ENCODE data around the gene FGD3.

FGD3 gene

GRCh38 chr9:93037476-93037971 lies 90.2 kb downstream of the FGD3 start:
- Histone ChIP-seq H3K9ac (ENCODE audit: low read length) (no peak overlapping the region), H3K27ac (ENCODE audit: low read depth, low read length) (no peak overlapping the region), H3K56ac (ENCODE audit: low read length) (no peak overlapping the region), H3K4ac (ENCODE audit: low read depth, low read length) (no peak overlapping the region), H2BK5ac (ENCODE audit: low read length) (no peak overlapping the region), H3K4me3 (ENCODE audit: low read length) (no peak overlapping the region), H3K36me3 (ENCODE audit: control insufficient read depth, insufficient read depth, low read length) (no peaks in the 10 kb centered on the region), H3K18ac (ENCODE audit: low read length) (no peak overlapping the region), H3K27me3 (ENCODE audit: insufficient read depth, low read length, poor library complexity) (no peaks in the 10 kb centered on the region), H2BK120ac (ENCODE audit: low read depth, low read length) (no peak overlapping the region), H3K4me1 (ENCODE audit: control insufficient read depth, low read depth, low read length) (no peaks in the 10 kb centered on the region), H2BK15ac (replicated peaks; ENCODE audit: low read depth) (no peak overlapping the region), H2AK5ac (ENCODE audit: low read length) (no peak overlapping the region), H3K4me2 (ENCODE audit: low read length) (no peak overlapping the region), H4K8ac (ENCODE audit: low read depth, low read length) (no peak overlapping the region), H3K23ac (ENCODE audit: low read length) (peak overlapping the region; percentile 2), H4K5ac (ENCODE audit: low read length) (no peak overlapping the region), H3K79me2 (ENCODE audit: control insufficient read depth, insufficient read depth, low read length) (no peaks in the 10 kb centered on the region), H3K79me1 (ENCODE audit: low read length) (no peaks in the 10 kb centered on the region)
- no CpG with 5 or more reads among the region's 13 CpGs for WGBS (ENCODE audit: extremely low coverage, insufficient coverage, low lambda C conversion rate)
- no peak for DNase-seq

- H3K36me3 ChIP-seq (ENCODE audit: control insufficient read depth, insufficient read depth, low read length), result no peaks in the 10 kb centered on the region
- H3K4me1 ChIP-seq (ENCODE audit: control insufficient read depth, low read depth, low read length), result no peaks in the 10 kb centered on the region
- H3K56ac ChIP-seq (ENCODE audit: low read length), result no peak overlapping the region
- no peaks in the 10 kb centered on the region for H3K79me2 ChIP-seq (ENCODE audit: control insufficient read depth, insufficient read depth, low read length)
- H3K79me1 ChIP-seq (ENCODE audit: low read length), result no peaks in the 10 kb centered on the region
- no peak overlapping the region for H3K4me3 ChIP-seq (ENCODE audit: low read length)
- no peak overlapping the region for H2BK120ac ChIP-seq (ENCODE audit: low read depth, low read length)
- H3K27me3 ChIP-seq (ENCODE audit: insufficient read depth, low read length, poor library complexity), result no peaks in the 10 kb centered on the region
- H2BK15ac ChIP-seq (replicated peaks; ENCODE audit: low read depth), result no peak overlapping the region
- H2BK5ac ChIP-seq (ENCODE audit: low read length), result no peak overlapping the region
- H2AK5ac ChIP-seq (ENCODE audit: low read length), result no peak overlapping the region
- H3K4me2 ChIP-seq (ENCODE audit: low read length), result no peak overlapping the region
- H3K27ac ChIP-seq (ENCODE audit: low read depth, low read length), result no peak overlapping the region
- no peak for DNase-seq
- H4K8ac ChIP-seq (ENCODE audit: low read depth, low read length), result no peak overlapping the region
- no peak overlapping the region for H4K5ac ChIP-seq (ENCODE audit: low read length)
- H3K18ac ChIP-seq (ENCODE audit: low read length), result no peak overlapping the region
- H3K9ac ChIP-seq (ENCODE audit: low read length), result no peak overlapping the region
- WGBS (ENCODE audit: extremely low coverage, insufficient coverage, low lambda C conversion rate), result no CpG with 5 or more reads among the region's 6 CpGs
- H3K23ac ChIP-seq (ENCODE audit: low read length), result no peak overlapping the region
- no peak overlapping the region for H3K4ac ChIP-seq (ENCODE audit: low read depth, low read length)
Measured at GRCh38 chr9:93038918-93039317, 91.6 kb downstream of the FGD3 start.

GRCh38 chr9:93039456-93039855 lies 92.1 kb downstream of the FGD3 start:
- Histone ChIP-seq H3K27ac (ENCODE audit: low read depth, low read length) (no peak overlapping the region), H2BK120ac (ENCODE audit: low read depth, low read length) (no peak overlapping the region), H2AK5ac (ENCODE audit: low read length) (no peak overlapping the region), H2BK5ac (ENCODE audit: low read length) (no peak overlapping the region), H3K4ac (ENCODE audit: low read depth, low read length) (no peak overlapping the region), H3K4me1 (ENCODE audit: control insufficient read depth, low read depth, low read length) (no peaks in the 10 kb centered on the region), H3K79me1 (ENCODE audit: low read length) (no peaks in the 10 kb centered on the region), H3K4me3 (ENCODE audit: low read length) (no peak overlapping the region), H2BK15ac (replicated peaks; ENCODE audit: low read depth) (no peak overlapping the region), H3K27me3 (ENCODE audit: insufficient read depth, low read length, poor library complexity) (no peaks in the 10 kb centered on the region), H3K56ac (ENCODE audit: low read length) (no peak overlapping the region), H4K5ac (ENCODE audit: low read length) (no peak overlapping the region), H3K4me2 (ENCODE audit: low read length) (no peak overlapping the region), H3K36me3 (ENCODE audit: control insufficient read depth, insufficient read depth, low read length) (no peaks in the 10 kb centered on the region), H3K23ac (ENCODE audit: low read length) (no peak overlapping the region), H3K79me2 (ENCODE audit: control insufficient read depth, insufficient read depth, low read length) (no peaks in the 10 kb centered on the region), H3K9ac (ENCODE audit: low read length) (no peak overlapping the region), H4K8ac (ENCODE audit: low read depth, low read length) (no peak overlapping the region), H3K18ac (ENCODE audit: low read length) (no peak overlapping the region)
- WGBS (ENCODE audit: extremely low coverage, insufficient coverage, low lambda C conversion rate), result no CpG with 5 or more reads among the region's 6 CpGs
- DNase-seq, result no peak

GRCh38 chr9:93039976-93040375 lies 92.7 kb downstream of the FGD3 start:
- no peaks in the 10 kb centered on the region for H3K79me1 ChIP-seq (ENCODE audit: low read length)
- H3K56ac ChIP-seq (ENCODE audit: low read length), result no peak overlapping the region
- no peak overlapping the region for H2BK15ac ChIP-seq (replicated peaks; ENCODE audit: low read depth)
- H3K4me3 ChIP-seq (ENCODE audit: low read length), result no peak overlapping the region
- no peaks in the 10 kb centered on the region for H3K4me1 ChIP-seq (ENCODE audit: control insufficient read depth, low read depth, low read length)
- no peak overlapping the region for H3K9ac ChIP-seq (ENCODE audit: low read length)
- H3K27me3 ChIP-seq (ENCODE audit: insufficient read depth, low read length, poor library complexity), result no peaks in the 10 kb centered on the region
- no peak overlapping the region for H2AK5ac ChIP-seq (ENCODE audit: low read length)
- no CpG with 5 or more reads among the region's 10 CpGs for WGBS (ENCODE audit: extremely low coverage, insufficient coverage, low lambda C conversion rate)
- H3K27ac ChIP-seq (ENCODE audit: low read depth, low read length), result no peak overlapping the region
- no peak for DNase-seq
- no peak overlapping the region for H3K4me2 ChIP-seq (ENCODE audit: low read length)
- no peaks in the 10 kb centered on the region for H3K79me2 ChIP-seq (ENCODE audit: control insufficient read depth, insufficient read depth, low read length)
- H4K8ac ChIP-seq (ENCODE audit: low read depth, low read length), result no peak overlapping the region
- H3K36me3 ChIP-seq (ENCODE audit: control insufficient read depth, insufficient read depth, low read length), result no peaks in the 10 kb centered on the region
- no peak overlapping the region for H3K23ac ChIP-seq (ENCODE audit: low read length)
- no peak overlapping the region for H3K18ac ChIP-seq (ENCODE audit: low read length)
- no peak overlapping the region for H2BK120ac ChIP-seq (ENCODE audit: low read depth, low read length)
- no peak overlapping the region for H4K5ac ChIP-seq (ENCODE audit: low read length)
- no peak overlapping the region for H2BK5ac ChIP-seq (ENCODE audit: low read length)
- H3K4ac ChIP-seq (ENCODE audit: low read depth, low read length), result no peak overlapping the region

- H3K4me1 ChIP-seq (ENCODE audit: control insufficient read depth, low read depth, low read length), result no peaks in the 10 kb centered on the region
- H3K79me1 ChIP-seq (ENCODE audit: low read length), result no peaks in the 10 kb centered on the region
- H3K56ac ChIP-seq (ENCODE audit: low read length), result no peak overlapping the region
- H3K79me2 ChIP-seq (ENCODE audit: control insufficient read depth, insufficient read depth, low read length), result no peaks in the 10 kb centered on the region
- WGBS (ENCODE audit: extremely low coverage, insufficient coverage, low lambda C conversion rate), result no CpG with 5 or more reads among the region's 7 CpGs
- H3K4me2 ChIP-seq (ENCODE audit: low read length), result no peak overlapping the region
- no peaks in the 10 kb centered on the region for H3K27me3 ChIP-seq (ENCODE audit: insufficient read depth, low read length, poor library complexity)
- H2BK5ac ChIP-seq (ENCODE audit: low read length), result no peak overlapping the region
- no peaks in the 10 kb centered on the region for H3K36me3 ChIP-seq (ENCODE audit: control insufficient read depth, insufficient read depth, low read length)
- no peak overlapping the region for H2BK120ac ChIP-seq (ENCODE audit: low read depth, low read length)
- no peak overlapping the region for H3K27ac ChIP-seq (ENCODE audit: low read depth, low read length)
- DNase-seq, result no peak
- no peak overlapping the region for H3K9ac ChIP-seq (ENCODE audit: low read length)
- no peak overlapping the region for H4K8ac ChIP-seq (ENCODE audit: low read depth, low read length)
- no peak overlapping the region for H2BK15ac ChIP-seq (replicated peaks; ENCODE audit: low read depth)
- no peak overlapping the region for H2AK5ac ChIP-seq (ENCODE audit: low read length)
- H3K18ac ChIP-seq (ENCODE audit: low read length), result no peak overlapping the region
- H3K4me3 ChIP-seq (ENCODE audit: low read length), result no peak overlapping the region
- no peak overlapping the region for H3K23ac ChIP-seq (ENCODE audit: low read length)
- no peak overlapping the region for H4K5ac ChIP-seq (ENCODE audit: low read length)
- no peak overlapping the region for H3K4ac ChIP-seq (ENCODE audit: low read depth, low read length)
Measured at GRCh38 chr9:93040409-93040808, 93.1 kb downstream of the FGD3 start.

GRCh38 chr9:93041108-93041802 lies 93.9 kb downstream of the FGD3 start:
- Histone ChIP-seq H2BK5ac (ENCODE audit: low read length) (no peak overlapping the region), H3K27me3 (ENCODE audit: insufficient read depth, low read length, poor library complexity) (no peaks in the 10 kb centered on the region), H3K56ac (ENCODE audit: low read length) (no peak overlapping the region), H2AK5ac (ENCODE audit: low read length) (no peak overlapping the region), H3K79me2 (ENCODE audit: control insufficient read depth, insufficient read depth, low read length) (no peaks in the 10 kb centered on the region), H4K5ac (ENCODE audit: low read length) (no peak overlapping the region), H3K9ac (ENCODE audit: low read length) (no peak overlapping the region), H3K27ac (ENCODE audit: low read depth, low read length) (no peak overlapping the region), H3K4ac (ENCODE audit: low read depth, low read length) (no peak overlapping the region), H3K79me1 (ENCODE audit: low read length) (no peaks in the 10 kb centered on the region), H3K18ac (ENCODE audit: low read length) (no peak overlapping the region), H3K4me1 (ENCODE audit: control insufficient read depth, low read depth, low read length) (no peaks in the 10 kb centered on the region), H3K4me3 (ENCODE audit: low read length) (no peak overlapping the region), H3K4me2 (ENCODE audit: low read length) (no peak overlapping the region), H2BK15ac (replicated peaks; ENCODE audit: low read depth) (no peak overlapping the region), H2BK120ac (ENCODE audit: low read depth, low read length) (no peak overlapping the region), H4K8ac (ENCODE audit: low read depth, low read length) (no peak overlapping the region), H3K36me3 (ENCODE audit: control insufficient read depth, insufficient read depth, low read length) (no peaks in the 10 kb centered on the region), H3K23ac (ENCODE audit: low read length) (no peak overlapping the region)
- peak; percentile 49 for DNase-seq
- WGBS (ENCODE audit: extremely low coverage, insufficient coverage, low lambda C conversion rate), result no CpG with 5 or more reads among the region's 6 CpGs

Measured in mesendoderm (in vitro differentiated cells).